ENCODE results near the gene IGSF9.

DNA sequence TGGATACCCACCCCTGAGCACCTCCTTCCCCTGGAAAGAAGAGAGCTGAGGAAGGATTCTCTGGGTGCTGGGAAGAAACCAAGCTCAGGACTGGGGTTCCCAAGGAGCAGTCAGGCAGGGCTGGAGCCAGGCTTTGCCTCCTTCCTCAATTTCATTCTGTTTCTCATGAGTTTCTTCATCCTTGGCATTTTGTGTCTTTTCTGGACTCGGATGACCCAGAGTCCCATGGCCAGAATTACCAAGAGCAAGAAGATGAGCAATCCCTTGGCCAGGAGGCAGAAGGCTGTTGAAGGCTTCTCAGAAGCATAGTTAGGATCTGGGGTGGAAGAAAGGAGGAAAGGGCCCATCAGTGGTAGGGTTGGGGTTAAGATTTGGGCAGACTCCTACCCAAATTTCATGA is 6.1 kb upstream of the IGSF9 start:
- TF ChIP-seq GATA2 (IDR thresholded peaks at IDR 0.05; ENCODE audit: low read depth, low read length) (no peak), GATA3 (IDR thresholded peaks at IDR 0.05; ENCODE audit: low read depth, low read length) (no peak)

Data from SH-SY5Y (cell line).